ENCODE data around the gene RETN. TPM values are rescaled to one million over a fixed set of nuclear protein-coding genes. Genes with fewer than 3 reads are reported as not detected.

RETN gene
- total and polyA plus RNA-seq, 2 experiments from 2014 or later = not detected

GRCh38 chr19:7636317-7636690 lies 32.5 kb upstream of the RETN start:
- H2AFZ ChIP-seq = peak overlapping the region; percentile 90; the same call in 1 of the 2 replicates
- DNase-seq (ENCODE audit: low spot score) = no peak
- H4K20me1 ChIP-seq (replicated peaks; ENCODE audit: insufficient read depth) = no peaks in the 10 kb centered on the region; the same call in 1 of the 2 replicates
- H3K4me2 ChIP-seq = peak overlapping the region; percentile 72
- no peak for ATAC-seq
- no peaks in the 10 kb centered on the region for H3K4me1 ChIP-seq (ENCODE audit: insufficient read depth)
- H3K27ac ChIP-seq (ENCODE audit: low read depth) = no peak overlapping the region
- H3K27me3 ChIP-seq (ENCODE audit: insufficient read depth) = peaks cover 24% of the 10 kb centered on the region
- no peaks in the 10 kb centered on the region for H3K79me2 ChIP-seq (replicated peaks; ENCODE audit: insufficient read depth)
- H3K4me3 ChIP-seq = peak overlapping the region; percentile 81; the same call in 1 of the 2 replicates
- no peak overlapping the region for H3K27ac Mint-ChIP-seq
- H3K4me1 Mint-ChIP-seq = no peaks in the 10 kb centered on the region; the same call in 2 of the 3 replicates
- no peaks in the 10 kb centered on the region for H3K36me3 Mint-ChIP-seq (ENCODE audit: low read depth)
- TF ChIP-seq ZNF114 (CRISPR knock-in tag; IDR thresholded peaks at IDR 0.05) (no peak), CTCF (conservative IDR thresholded peaks at IDR 0.05; ENCODE audit: low read depth in 2 of 2) (no peak)
- H3K9me2 ChIP-seq (ENCODE audit: insufficient read depth) = no peaks in the 10 kb centered on the region
- peaks cover 9% of the 10 kb centered on the region for H3F3A ChIP-seq (replicated peaks; ENCODE audit: low read depth)
- no peaks in the 10 kb centered on the region for H3K36me3 ChIP-seq (ENCODE audit: insufficient read depth)
- peak overlapping the region; percentile 75 for H3K4me3 Mint-ChIP-seq
- H3K9me3 Mint-ChIP-seq = no peaks in the 10 kb centered on the region; the same call in 2 of the 3 replicates
- peaks cover 22% of the 10 kb centered on the region for H3K27me3 Mint-ChIP-seq (ENCODE audit: insufficient read depth, low read depth, poor library complexity)

GRCh38 chr19:7636691-7637373 lies 32.0 kb upstream of the RETN start, which contains the start of gene STXBP2:
TSS of gene STXBP2 (plus strand) at chr19:7637110. CDS start at chr19:7637150, 40 bp downstream.
- H3K4me3 ChIP-seq = peak within 1 kb of the TSS; percentile 81
- H3K9me2 ChIP-seq (ENCODE audit: insufficient read depth) = no peaks in the 10 kb centered on the region
- no peaks in the 10 kb centered on the region for H3K79me2 ChIP-seq (replicated peaks; ENCODE audit: insufficient read depth)
- peak within 1 kb of the TSS; percentile 90; the same call in 1 of the 2 replicates for H2AFZ ChIP-seq
- TF ChIP-seq CREB1 (CRISPR knock-in tag; IDR thresholded peaks at IDR 0.05; ENCODE audit: low read depth) (peak; percentile 85), ZNF462 (CRISPR knock-in tag; IDR thresholded peaks at IDR 0.05) (no peak), POLR2AphosphoS5 (IDR thresholded peaks at IDR 0.05; ENCODE audit: low read depth) (peak; percentile 76)
- ATAC-seq (peak; percentile 86), DNase-seq (ENCODE audit: low spot score) (peak; percentile 91)
- peak within 1 kb of the TSS; percentile 84 for H3K4me2 ChIP-seq
- Mint-ChIP-seq H3K4me1 (no peaks in the 10 kb centered on the region; the same call in 2 of the 3 replicates), H3K27ac (no peak within 1 kb of the TSS), H3K27me3 (ENCODE audit: insufficient read depth, low read depth, poor library complexity) (peaks cover 22% of the 10 kb centered on the region), H3K9me3 (no peaks in the 10 kb centered on the region; the same call in 2 of the 3 replicates), H3K4me3 (peak within 1 kb of the TSS; percentile 75), H3K36me3 (ENCODE audit: low read depth) (no peaks in the 10 kb centered on the region)
- H4K20me1 ChIP-seq (replicated peaks; ENCODE audit: insufficient read depth) = no peaks in the 10 kb centered on the region; the same call in 1 of the 2 replicates
- H3K27me3 ChIP-seq (ENCODE audit: insufficient read depth) = peaks cover 24% of the 10 kb centered on the region
- H3K4me1 ChIP-seq (ENCODE audit: insufficient read depth) = no peaks in the 10 kb centered on the region
- H3F3A ChIP-seq (replicated peaks; ENCODE audit: low read depth) = peaks cover 9% of the 10 kb centered on the region
- H3K27ac ChIP-seq (ENCODE audit: low read depth) = no peak within 1 kb of the TSS
- no peaks in the 10 kb centered on the region for H3K36me3 ChIP-seq (ENCODE audit: insufficient read depth)
